Activated T-cell treated with anti-CD3 and anti-CD28 coated beads, Interleukin-2, amount 50 U/mL, for 72 hours (primary cell): ENCODE data around the gene SERINC5. TPM values are rescaled to one million over a fixed set of nuclear protein-coding genes. Genes with fewer than 3 reads are reported as not detected.
A peak's percentile ranks its signal among the peaks of the same experiment; 100 is the strongest.

ENCODE experiments used
- ATAC-seq, 2 donors: fragments of 150-1000 bp; cut with Tn5 transposase; replicated peaks in 1 of 2; 2 replicates each; pipeline ENCODE4 v1.10.0; 2021; ENCODE audit warnings: moderate library complexity in 2 of 2, mild to moderate bottlenecking in 1 of 2
- DNase-seq, 2 donors: peaks; one replicate each; pipeline ENCODE4 v3.0.0; 2021 to 2022; ENCODE audit warnings: mixed read lengths in 1 of 2
- H3K27ac Mint-ChIP-seq: one replicate; pipeline ENCODE4 v1.8.0; 2022; ENCODE audit warnings: mild to moderate bottlenecking, moderate library complexity, mixed read lengths
- H3K27me3 Mint-ChIP-seq: one replicate; pipeline ENCODE4 v1.8.0; 2022; ENCODE audit warnings: low read depth, mixed read lengths
- H3K36me3 Mint-ChIP-seq, 2 donors: one replicate each; pipeline ENCODE4 v1.8.0; 2022; ENCODE audit warnings: mixed read lengths in 2 of 2, mild to moderate bottlenecking in 1 of 2; ENCODE audit not compliant: insufficient read depth in 2 of 2
- H3K4me1 Mint-ChIP-seq: one replicate; pipeline ENCODE4 v1.8.0; 2022; ENCODE audit warnings: low read depth, mixed read lengths
- H3K4me3 Mint-ChIP-seq, 2 donors: one replicate each; pipeline ENCODE4 v1.8.0; 2022; ENCODE audit warnings: mild to moderate bottlenecking in 2 of 2, mixed read lengths in 2 of 2, moderate library complexity in 2 of 2
- H3K9me3 Mint-ChIP-seq, 2 donors: one replicate each; pipeline ENCODE4 v1.8.0; 2022; ENCODE audit warnings: mixed read lengths in 2 of 2
- total RNA-seq, 2 donors: library from RNA; stranded (reverse); gene quantifications; one replicate each; pipeline ENCODE4 v1.2.3, GENCODE V29; 2022

Gene SERINC5
- total RNA-seq, 2 donors from 2014 or later: 41.1 to 48.3 TPM

GRCh38 chr5:80216753-80217596, 38.9 kb downstream of the SERINC5 start:
- Mint-ChIP-seq H3K36me3 (peaks cover 0 to 2% of the 10 kb centered on the region in 2 donors), H3K9me3 (peaks cover 2 to 3% of the 10 kb centered on the region in 2 donors), H3K4me3 (peak overlapping the region; percentile 83 to 85), H3K27me3 (no peaks in the 10 kb centered on the region), H3K27ac (peak overlapping the region; percentile 97), H3K4me1 (peaks cover 96% of the 10 kb centered on the region)
- ATAC-seq (no peak), DNase-seq (peak in 1 of 2 donors; percentile 28)

- no peak for DNase-seq
- H3K27me3 Mint-ChIP-seq: no peaks in the 10 kb centered on the region
These were observed 39.8 kb downstream of the SERINC5 start for GRCh38 chr5:80216096-80216495.

GRCh38 chr5:80215523-80215922, 40.3 kb downstream of the SERINC5 start:
- H3K4me3 Mint-ChIP-seq: peak overlapping the region; percentile 83 to 85
- peaks cover 0 to 2% of the 10 kb centered on the region in 2 donors for H3K36me3 Mint-ChIP-seq
- peak overlapping the region; percentile 97 for H3K27ac Mint-ChIP-seq
- DNase-seq (no peak), ATAC-seq (peak; percentile 35 to 56)
- H3K9me3 Mint-ChIP-seq: peaks cover 2 to 3% of the 10 kb centered on the region in 2 donors
- H3K4me1 Mint-ChIP-seq: peaks cover 100% of the 10 kb centered on the region
- no peaks in the 10 kb centered on the region for H3K27me3 Mint-ChIP-seq

More at GRCh38 chr5:80216096-80216495, 39.8 kb downstream of the SERINC5 start:
- ATAC-seq: peak in 1 of 2 donors; percentile 11
- peak overlapping the region; percentile 97 for H3K27ac Mint-ChIP-seq
- peaks cover 2 to 3% of the 10 kb centered on the region in 2 donors for H3K9me3 Mint-ChIP-seq
- H3K36me3 Mint-ChIP-seq: peaks cover 0 to 2% of the 10 kb centered on the region in 2 donors
- H3K4me3 Mint-ChIP-seq: peak overlapping the region; percentile 83 to 85
- H3K4me1 Mint-ChIP-seq: peaks cover 100% of the 10 kb centered on the region

- Mint-ChIP-seq H3K4me3 (no peak overlapping the region), H3K9me3 (peaks cover 2 to 3% of the 10 kb centered on the region in 2 donors), H3K27me3 (no peaks in the 10 kb centered on the region), H3K36me3 (peaks cover 0 to 2% of the 10 kb centered on the region in 2 donors), H3K4me1 (peaks cover 99% of the 10 kb centered on the region), H3K27ac (peak overlapping the region; percentile 48)
- ATAC-seq (no peak), DNase-seq (no peak)
These were observed 42.4 kb downstream of the SERINC5 start for GRCh38 chr5:80213466-80213865.

GRCh38 chr5:80212171-80212667, 43.6 kb downstream of the SERINC5 start:
- DNase-seq (peak in 1 of 2 donors; percentile 43), ATAC-seq (peak; percentile 72 to 78)
- Mint-ChIP-seq H3K4me1 (peaks cover 99% of the 10 kb centered on the region), H3K36me3 (peaks cover 0 to 2% of the 10 kb centered on the region in 2 donors), H3K9me3 (peaks cover 2 to 3% of the 10 kb centered on the region in 2 donors), H3K27ac (peak overlapping the region; percentile 26), H3K4me3 (peak overlapping the region; percentile 51 to 76), H3K27me3 (no peaks in the 10 kb centered on the region)

- Mint-ChIP-seq H3K36me3 (peaks cover 0 to 2% of the 10 kb centered on the region in 2 donors), H3K4me3 (peak overlapping the region; percentile 33 to 70)
- peak in 1 of 2 donors; percentile 17 for ATAC-seq
These were observed 44.5 kb downstream of the SERINC5 start for GRCh38 chr5:80211327-80211726.

GRCh38 chr5:80210014-80210413, 45.8 kb downstream of the SERINC5 start:
- Mint-ChIP-seq H3K4me1 (peaks cover 99% of the 10 kb centered on the region), H3K9me3 (peaks cover 0 to under 1% of the 10 kb centered on the region in 2 donors), H3K4me3 (peak overlapping the region; percentile 64 to 70), H3K27me3 (no peaks in the 10 kb centered on the region), H3K36me3 (no peaks in the 10 kb centered on the region), H3K27ac (peak overlapping the region; percentile 77)
- no peak for ATAC-seq
- no peak for DNase-seq

More at GRCh38 chr5:80211327-80211726, 44.5 kb downstream of the SERINC5 start:
- DNase-seq: no peak
- Mint-ChIP-seq H3K27ac (peak overlapping the region; percentile 4), H3K9me3 (peaks cover 2 to 3% of the 10 kb centered on the region in 2 donors), H3K4me1 (peaks cover 99% of the 10 kb centered on the region), H3K27me3 (no peaks in the 10 kb centered on the region)

- Mint-ChIP-seq H3K9me3 (no peaks in the 10 kb centered on the region), H3K4me1 (peaks cover 97% of the 10 kb centered on the region), H3K4me3 (no peak overlapping the region), H3K27ac (no peak overlapping the region), H3K36me3 (no peaks in the 10 kb centered on the region), H3K27me3 (no peaks in the 10 kb centered on the region)
- ATAC-seq (no peak), DNase-seq (no peak)
These were observed 47.5 kb downstream of the SERINC5 start for GRCh38 chr5:80208381-80208780.

GRCh38 chr5:80207832-80208231, 48.0 kb downstream of the SERINC5 start:
- H3K4me1 Mint-ChIP-seq: peaks cover 93% of the 10 kb centered on the region
- no peaks in the 10 kb centered on the region for H3K27me3 Mint-ChIP-seq
- H3K4me3 Mint-ChIP-seq: no peak overlapping the region
- peak overlapping the region; percentile 82 for H3K27ac Mint-ChIP-seq
- ATAC-seq (no peak), DNase-seq (no peak)
- no peaks in the 10 kb centered on the region for H3K9me3 Mint-ChIP-seq
- H3K36me3 Mint-ChIP-seq: peaks cover 0 to 1% of the 10 kb centered on the region in 2 donors

- ATAC-seq (peak; percentile 93), DNase-seq (no peak)
- Mint-ChIP-seq H3K27me3 (no peaks in the 10 kb centered on the region), H3K4me1 (peaks cover 91% of the 10 kb centered on the region), H3K27ac (peak overlapping the region; percentile 72), H3K9me3 (no peaks in the 10 kb centered on the region), H3K36me3 (peaks cover 2 to 10% of the 10 kb centered on the region in 2 donors), H3K4me3 (peak overlapping the region; percentile 27 to 54)
These were observed 49.6 kb downstream of the SERINC5 start for GRCh38 chr5:80206282-80206681.

GRCh38 chr5:80205846-80206245, 50.0 kb downstream of the SERINC5 start:
- ATAC-seq (peak in 1 of 2 donors; percentile 7), DNase-seq (no peak)
- Mint-ChIP-seq H3K36me3 (peaks cover 2 to 12% of the 10 kb centered on the region in 2 donors), H3K4me1 (peaks cover 91% of the 10 kb centered on the region), H3K4me3 (peak overlapping the region; percentile 27 to 54), H3K27ac (peak overlapping the region; percentile 72), H3K27me3 (no peaks in the 10 kb centered on the region), H3K9me3 (no peaks in the 10 kb centered on the region)

GRCh38 chr5:80204808-80205614, 50.8 kb downstream of the SERINC5 start:
- ATAC-seq: peak; percentile 47 to 57
- no peaks in the 10 kb centered on the region for H3K9me3 Mint-ChIP-seq
- H3K36me3 Mint-ChIP-seq: peaks cover 2 to 14% of the 10 kb centered on the region in 2 donors
- H3K4me1 Mint-ChIP-seq: peaks cover 84% of the 10 kb centered on the region
- no peak for DNase-seq
- H3K27me3 Mint-ChIP-seq: no peaks in the 10 kb centered on the region
- H3K4me3 Mint-ChIP-seq: peak overlapping the region; percentile 26 to 52
- H3K27ac Mint-ChIP-seq: peak overlapping the region; percentile 83
